CD14-positive monocyte (primary cell): Measurements from ENCODE around the gene SLAMF9. TPM values are rescaled to one million over a fixed set of nuclear protein-coding genes. Genes with fewer than 3 reads are reported as not detected.

Source experiments
- DNase-seq, 3 donors: peaks; one replicate each; pipeline ENCODE4 v3.0.0-alpha.2; 2011 to 2022
- H2AFZ ChIP-seq: 2 replicates; pipeline ENCODE4 v1.6.0; 2012; ENCODE audit warnings: mild to moderate bottlenecking, low read depth, low read length, inconsistent platforms; ENCODE audit not compliant: insufficient read depth, poor library complexity, severe bottlenecking
- H3K27ac ChIP-seq, 2 donors: 1 replicate in 1 of 2; 2 replicates in 1 of 2; pipeline ENCODE4 v1.5.1; 2012 to 2013; ENCODE audit warnings: low read length in 2 of 2, control low read depth in 1 of 2, inconsistent platforms in 1 of 2, low read depth in 1 of 2, mild to moderate bottlenecking in 1 of 2
- H3K27me3 ChIP-seq, 2 donors: one replicate each; pipeline versions ENCODE4 v1.6.0 to v1.6.1; 2011 to 2013; ENCODE audit warnings: low read length in 2 of 2; ENCODE audit not compliant: control insufficient read depth in 2 of 2, insufficient read depth in 2 of 2
- H3K36me3 ChIP-seq, 2 donors: replicated peaks in 1 of 2; 1 replicate in 1 of 2; 2 replicates in 1 of 2; pipeline versions ENCODE4 v1.5.1 to v1.6.1; 2012 to 2013; ENCODE audit warnings: low read length in 2 of 2, control low read depth in 1 of 2, inconsistent platforms in 1 of 2, mild to moderate bottlenecking in 1 of 2; ENCODE audit not compliant: insufficient read depth in 2 of 2, control insufficient read depth in 1 of 2
- H3K4me1 ChIP-seq, 2 donors: 1 replicate in 1 of 2; 2 replicates in 1 of 2; pipeline versions ENCODE4 v1.5.1 to v1.6.1; 2012 to 2013; ENCODE audit warnings: low read length in 2 of 2, control low read depth in 1 of 2, inconsistent platforms in 1 of 2, mild to moderate bottlenecking in 1 of 2, moderate library complexity in 1 of 2; ENCODE audit not compliant: insufficient read depth in 2 of 2, control insufficient read depth in 1 of 2
- H3K4me2 ChIP-seq: replicated peaks from 2 replicates; pipeline ENCODE3; 2012; ENCODE audit warnings: low read length, moderate library complexity, mild to moderate bottlenecking; ENCODE audit not compliant: poor library complexity, severe bottlenecking; ENCODE audit errors: extremely low read depth
- H3K4me3 ChIP-seq, 3 experiments: fragments of 200-600 bp in 1 of 3; sonication (generic) in 1 of 3; replicated peaks in 1 of 3; 1 replicate in 2 of 3; 2 replicates in 1 of 3; pipeline ENCODE4 v1.5.1; 2011 to 2013; ENCODE audit warnings: low read length in 3 of 3, mild to moderate bottlenecking in 3 of 3, control low read depth in 2 of 3, low read depth in 2 of 3, inconsistent platforms in 1 of 3, moderate library complexity in 1 of 3
- H3K79me2 ChIP-seq: 2 replicates; pipeline ENCODE4 v1.6.0; 2012; ENCODE audit warnings: mild to moderate bottlenecking, control low read depth, inconsistent platforms, low read length, moderate library complexity; ENCODE audit not compliant: insufficient read depth
- H3K9ac ChIP-seq: 2 replicates; pipeline ENCODE4 v1.6.0; 2017; ENCODE audit warnings: low read length, mild to moderate bottlenecking; ENCODE audit not compliant: insufficient read depth, poor library complexity, severe bottlenecking
- H3K9me3 ChIP-seq, 2 donors: replicated peaks in 1 of 2; 1 replicate in 1 of 2; 2 replicates in 1 of 2; pipeline versions ENCODE4 v1.5.1 to v1.6.1; 2012 to 2013; ENCODE audit warnings: low read length in 2 of 2, control low read depth in 1 of 2; ENCODE audit not compliant: control insufficient read depth in 1 of 2, insufficient read depth in 1 of 2
- H4K20me1 ChIP-seq: 2 replicates; pipeline ENCODE4 v1.6.0; 2012; ENCODE audit warnings: mild to moderate bottlenecking, low read length, control low read depth, moderate library complexity; ENCODE audit not compliant: insufficient read depth
- H3K27ac Mint-ChIP-seq, 7 donors: one replicate each; pipeline ENCODE4 v1.8.0; 2020; ENCODE audit warnings: mild to moderate bottlenecking in 7 of 7, mixed read lengths in 7 of 7, moderate library complexity in 6 of 7, inconsistent platforms in 2 of 7
- H3K27me3 Mint-ChIP-seq, 3 donors: one replicate each; pipeline ENCODE4 v1.8.0; 2021 to 2022; ENCODE audit warnings: low read depth in 3 of 3, mild to moderate bottlenecking in 3 of 3, mixed read lengths in 3 of 3, moderate library complexity in 3 of 3, inconsistent platforms in 1 of 3
- H3K36me3 Mint-ChIP-seq, 2 donors: one replicate each; pipeline ENCODE4 v1.8.0; 2020; ENCODE audit warnings: mixed read lengths in 2 of 2, inconsistent platforms in 1 of 2, mild to moderate bottlenecking in 1 of 2
- H3K4me1 Mint-ChIP-seq: one replicate; pipeline ENCODE4 v1.8.0; 2020; ENCODE audit warnings: mild to moderate bottlenecking, mixed read lengths
- H3K4me3 Mint-ChIP-seq, 2 donors: one replicate each; pipeline ENCODE4 v1.8.0; 2020; ENCODE audit warnings: mild to moderate bottlenecking in 2 of 2, mixed read lengths in 2 of 2, moderate library complexity in 1 of 2
- H3K9me3 Mint-ChIP-seq, 7 donors: one replicate each; pipeline ENCODE4 v1.8.0; 2020 to 2022; ENCODE audit warnings: mixed read lengths in 7 of 7, mild to moderate bottlenecking in 6 of 7, moderate library complexity in 6 of 7, inconsistent platforms in 2 of 7
- WGBS: methylation state at CpG from one replicate; pipeline ENCODE4 v1.1.5; 2013; ENCODE audit warnings: missing lambda C conversion rate; ENCODE audit not compliant: insufficient coverage; 5-methylcytosine and 5-hydroxymethylcytosine counted together
- intact Hi-C, 2 donors: fragments of 100-400 bp; cut with micrococcal nuclease; formaldehyde crosslinking; loops; one replicate each; pipeline versions ENCODE4 v1.15.0 to v1.15.1; 2023
- polyA plus RNA-seq, 3 donors: library from polyadenylated mRNA; depleted of rRNA in 1 of 3; unstranded in 2 of 3; stranded (reverse) in 1 of 3; fragments of 300-500 nt in 2 of 3; fragments of >200 nt in 1 of 3; fragmentation: Illumina TruSeq in 2 of 3; gene quantifications; 1 replicate in 2 of 3; 2 replicates in 1 of 3; pipeline ENCODE4 v1.2.3, GENCODE V29; 2012 to 2021
- TF ChIP-seq, protein P1 (sequence below): fragments of 200-600 bp; IDR thresholded peaks from one replicate; pipeline ENCODE4 v1.8.0; 2022; ENCODE audit warnings: antibody characterized with exemption, mild to moderate bottlenecking

The SLAMF9 gene
- polyA plus RNA-seq, 3 donors: 0.17 TPM; not detected in 2

DNA sequence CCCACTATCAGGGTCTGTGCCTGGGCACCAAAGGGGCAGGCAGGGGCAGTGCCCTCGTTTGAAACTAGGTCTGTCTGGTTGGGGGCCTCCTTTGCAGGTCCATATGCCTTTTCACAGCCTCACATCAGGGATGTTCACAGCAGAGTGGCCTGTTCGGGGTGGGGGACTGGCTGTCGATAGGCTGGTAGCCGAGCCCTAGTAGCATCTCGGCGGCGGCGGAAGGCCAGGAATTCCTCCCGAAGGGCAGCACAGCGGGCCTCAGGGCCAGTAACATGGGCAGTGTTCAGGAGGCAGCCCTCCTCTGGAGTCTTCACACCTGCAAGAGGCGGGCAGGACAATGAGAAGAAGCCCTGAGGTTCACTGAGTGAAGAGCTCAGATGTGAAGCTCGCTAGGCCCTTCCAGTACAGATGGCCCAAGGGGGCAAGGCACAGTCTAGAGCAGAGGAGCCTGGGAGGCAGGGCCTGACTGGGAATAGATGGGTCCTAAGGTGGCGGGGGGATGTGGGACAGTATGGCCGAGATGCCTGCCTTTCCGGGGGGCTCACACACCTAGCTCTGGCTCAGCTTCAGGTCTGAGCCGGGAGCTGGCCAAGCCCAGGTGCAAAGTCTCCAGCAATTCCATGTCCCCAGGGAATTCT is 26.7 kb downstream of the SLAMF9 start:
- Histone ChIP-seq H3K27me3 (no peaks in the 10 kb centered on the region), H2AFZ (no peak overlapping the region), H3K79me2 (peaks cover 37% of the 10 kb centered on the region), H3K4me3 (no peak overlapping the region), H3K36me3 (no peaks in the 10 kb centered on the region), H3K4me2 (no peak overlapping the region), H4K20me1 (peaks cover 9% of the 10 kb centered on the region), H3K4me1 (peaks cover 20 to 28% of the 10 kb centered on the region in 2 donors), H3K9me3 (no peaks in the 10 kb centered on the region), H3K27ac (no peak overlapping the region), H3K9ac (no peak overlapping the region)
- TF ChIP-seq, protein P1, sequence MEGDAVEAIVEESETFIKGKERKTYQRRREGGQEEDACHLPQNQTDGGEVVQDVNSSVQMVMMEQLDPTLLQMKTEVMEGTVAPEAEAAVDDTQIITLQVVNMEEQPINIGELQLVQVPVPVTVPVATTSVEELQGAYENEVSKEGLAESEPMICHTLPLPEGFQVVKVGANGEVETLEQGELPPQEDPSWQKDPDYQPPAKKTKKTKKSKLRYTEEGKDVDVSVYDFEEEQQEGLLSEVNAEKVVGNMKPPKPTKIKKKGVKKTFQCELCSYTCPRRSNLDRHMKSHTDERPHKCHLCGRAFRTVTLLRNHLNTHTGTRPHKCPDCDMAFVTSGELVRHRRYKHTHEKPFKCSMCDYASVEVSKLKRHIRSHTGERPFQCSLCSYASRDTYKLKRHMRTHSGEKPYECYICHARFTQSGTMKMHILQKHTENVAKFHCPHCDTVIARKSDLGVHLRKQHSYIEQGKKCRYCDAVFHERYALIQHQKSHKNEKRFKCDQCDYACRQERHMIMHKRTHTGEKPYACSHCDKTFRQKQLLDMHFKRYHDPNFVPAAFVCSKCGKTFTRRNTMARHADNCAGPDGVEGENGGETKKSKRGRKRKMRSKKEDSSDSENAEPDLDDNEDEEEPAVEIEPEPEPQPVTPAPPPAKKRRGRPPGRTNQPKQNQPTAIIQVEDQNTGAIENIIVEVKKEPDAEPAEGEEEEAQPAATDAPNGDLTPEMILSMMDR: no peak
- no peak overlapping the region for H3K4me3 Mint-ChIP-seq
- intact Hi-C loops: loop anchor here in 1 of 2 donors (5.0 to 10.0 kb wide), 2 partner anchors 35 to 417 kb away; partner anchors contain the start of genes COPA and NCSTN
- no peak for DNase-seq
- peaks cover 0 to 3% (median 0%) of the 10 kb centered on the region in 7 donors for H3K9me3 Mint-ChIP-seq
- H3K4me1 Mint-ChIP-seq: peaks cover 24% of the 10 kb centered on the region
- peaks cover 7 to 16% (median 11%) of the 10 kb centered on the region in 3 donors for H3K27me3 Mint-ChIP-seq
- peak overlapping the region in 2 of 7 donors; percentile 38 to 77 for H3K27ac Mint-ChIP-seq
- 94% methylated on average over 16 of the region's 16 CpGs for WGBS
- peaks cover 4 to 6% of the 10 kb centered on the region in 2 donors for H3K36me3 Mint-ChIP-seq

DNA sequence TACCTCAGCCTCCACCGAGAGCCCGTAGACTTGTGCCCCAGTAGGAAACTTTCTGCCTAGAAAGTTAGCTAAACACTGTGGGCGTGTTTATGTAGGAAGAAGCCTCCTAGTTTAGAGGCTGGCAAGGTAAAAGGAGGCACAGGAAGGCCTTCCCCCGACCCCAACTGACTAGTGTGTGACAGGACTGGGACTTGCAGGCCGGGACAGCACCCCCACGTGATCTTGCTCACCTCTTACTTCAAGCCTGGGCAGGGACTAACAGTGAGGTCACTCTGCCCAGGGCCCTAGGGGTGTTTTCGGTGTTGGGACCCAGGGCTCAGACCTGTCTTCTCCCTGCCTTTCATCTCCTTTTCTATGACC is 28.3 kb downstream of the SLAMF9 start:
- TF ChIP-seq, protein P1: no peak
- Histone ChIP-seq H4K20me1 (peaks cover 21% of the 10 kb centered on the region), H3K4me2 (peak overlapping the region; percentile 78), H2AFZ (peak overlapping the region; percentile 58), H3K27me3 (no peaks in the 10 kb centered on the region), H3K79me2 (peaks cover 53% of the 10 kb centered on the region), H3K4me3 (peak overlapping the region; percentile 76 to 96 (median 94)), H3K9me3 (no peaks in the 10 kb centered on the region), H3K27ac (peak overlapping the region; percentile 95 to 99), H3K4me1 (peaks cover 36 to 43% of the 10 kb centered on the region in 2 donors), H3K36me3 (peaks cover under 1 to 3% of the 10 kb centered on the region in 2 donors), H3K9ac (peak overlapping the region; percentile 100)
- H3K9me3 Mint-ChIP-seq: peaks cover 0 to 3% (median 0%) of the 10 kb centered on the region in 7 donors
- peak in 2 of 3 donors; percentile 48 to 79 for DNase-seq
- intact Hi-C loops: loop anchor here in 1 of 2 donors (5.0 to 10.0 kb wide), 2 partner anchors 33 to 419 kb away; partner anchors contain the start of genes COPA and NCSTN
- H3K27ac Mint-ChIP-seq: peak overlapping the region; percentile 97 to 100 (median 100)
- WGBS: 17% methylated on average over 5 of the region's 7 CpGs
- H3K4me3 Mint-ChIP-seq: peak overlapping the region; percentile 95 to 96
- peaks cover 16 to 22% of the 10 kb centered on the region in 2 donors for H3K36me3 Mint-ChIP-seq
- peaks cover 7 to 18% (median 11%) of the 10 kb centered on the region in 3 donors for H3K27me3 Mint-ChIP-seq
- peaks cover 40% of the 10 kb centered on the region for H3K4me1 Mint-ChIP-seq
